SK-N-MC (cell line): ENCODE measurements around the gene URB2.

Source experiments
- DNase-seq: peaks from one replicate; pipeline ENCODE4 v3.0.0-alpha.2; 2011; ENCODE audit warnings: low read depth, low spot score
- H3K27ac ChIP-seq: fragments of 200-600 bp; sonication (generic); 2 replicates; pipeline ENCODE4 v1.5.1; 2016; ENCODE audit warnings: mixed run types
- H3K36me3 ChIP-seq: fragments of 200-600 bp; sonication (generic); 2 replicates; pipeline ENCODE4 v1.6.1; 2017; ENCODE audit warnings: antibody characterized with exemption, low read length, mixed read lengths; ENCODE audit not compliant: insufficient read depth
- H3K4me3 ChIP-seq: fragments of 200-600 bp; sonication (generic); 2 replicates; pipeline ENCODE4 v1.5.1; 2016
- H3K9ac ChIP-seq: fragments of 200-600 bp; sonication (generic); 2 replicates; pipeline ENCODE4 v1.8.0; 2017; ENCODE audit warnings: mixed run types, mixed read lengths; ENCODE audit not compliant: insufficient read length
- H3K9me3 ChIP-seq: fragments of 200-600 bp; sonication (generic); 2 replicates; pipeline ENCODE4 v1.6.1; 2017; ENCODE audit warnings: low read depth, mild to moderate bottlenecking, antibody characterized with exemption, low read length, moderate library complexity, mixed read lengths
- EZH2 ChIP-seq: fragments of 200-600 bp; sonication (generic); IDR thresholded peaks from one replicate; pipeline ENCODE4 v1.6.1; 2017; ENCODE audit warnings: antibody characterized with exemption
- FOXP2 ChIP-seq: optimal IDR thresholded peaks from 2 replicates; pipeline ENCODE3; 2011; ENCODE audit warnings: mild to moderate bottlenecking, moderate library complexity; ENCODE audit not compliant: insufficient read depth; ENCODE audit errors: extremely low read length, control extremely low read depth
- POLR2AphosphoS5 ChIP-seq: IDR thresholded peaks from 2 replicates; pipeline ENCODE4 v1.6.1; 2012; ENCODE audit warnings: mild to moderate bottlenecking, low read depth, low read length, borderline replicate concordance

The URB2 gene

GRCh38 chr1:229636042-229636441 is 10.0 kb downstream of the URB2 start:
- Histone ChIP-seq H3K4me3 (no peak overlapping the region), H3K27ac (no peak overlapping the region), H3K9ac (no peak overlapping the region), H3K9me3 (no peaks in the 10 kb centered on the region), H3K36me3 (peaks cover 65% of the 10 kb centered on the region)
- TF ChIP-seq POLR2AphosphoS5 (no peak), EZH2 (no peak), FOXP2 (no peak)
- DNase-seq = no peak

GRCh38 chr1:229637746-229638145 is 11.7 kb downstream of the URB2 start:
- Histone ChIP-seq H3K36me3 (peaks cover 55% of the 10 kb centered on the region), H3K9ac (no peak overlapping the region), H3K4me3 (no peak overlapping the region), H3K9me3 (no peaks in the 10 kb centered on the region), H3K27ac (no peak overlapping the region)
- no peak for DNase-seq
- TF ChIP-seq FOXP2 = no peak
- TF ChIP-seq POLR2AphosphoS5 = no peak
- no peak for TF ChIP-seq EZH2

GRCh38 chr1:229640455-229640854 is 14.4 kb downstream of the URB2 start:
- H3K9me3 ChIP-seq = no peaks in the 10 kb centered on the region
- H3K27ac ChIP-seq = no peak overlapping the region
- no peak overlapping the region for H3K4me3 ChIP-seq
- H3K9ac ChIP-seq = no peak overlapping the region
- no peak for TF ChIP-seq FOXP2
- TF ChIP-seq EZH2 = no peak
- TF ChIP-seq POLR2AphosphoS5 = no peak
- no peak for DNase-seq
- H3K36me3 ChIP-seq = peaks cover 57% of the 10 kb centered on the region

- no peak for DNase-seq
- H3K4me3 ChIP-seq = no peak overlapping the region
- TF ChIP-seq EZH2 (no peak), FOXP2 (no peak), POLR2AphosphoS5 (no peak)
- H3K9ac ChIP-seq = no peak overlapping the region
- peaks cover 56% of the 10 kb centered on the region for H3K36me3 ChIP-seq
- H3K27ac ChIP-seq = no peak overlapping the region
- H3K9me3 ChIP-seq = no peaks in the 10 kb centered on the region
Measured at GRCh38 chr1:229641306-229641705, 15.3 kb downstream of the URB2 start.

GRCh38 chr1:229642376-229642775 is 16.3 kb downstream of the URB2 start:
- H3K9me3 ChIP-seq = no peaks in the 10 kb centered on the region
- no peak overlapping the region for H3K9ac ChIP-seq
- no peak overlapping the region for H3K4me3 ChIP-seq
- no peak overlapping the region for H3K27ac ChIP-seq
- DNase-seq = no peak
- no peak for TF ChIP-seq POLR2AphosphoS5
- TF ChIP-seq EZH2 = no peak
- TF ChIP-seq FOXP2 = no peak
- peaks cover 56% of the 10 kb centered on the region for H3K36me3 ChIP-seq

- DNase-seq = no peak
- no peak for TF ChIP-seq POLR2AphosphoS5
- no peak for TF ChIP-seq FOXP2
- no peak for TF ChIP-seq EZH2
- Histone ChIP-seq H3K36me3 (peaks cover 56% of the 10 kb centered on the region), H3K4me3 (no peak overlapping the region), H3K9me3 (no peaks in the 10 kb centered on the region), H3K9ac (no peak overlapping the region), H3K27ac (no peak overlapping the region)
Measured at GRCh38 chr1:229642970-229643369, 16.9 kb downstream of the URB2 start.

- DNase-seq = no peak
- no peak overlapping the region for H3K27ac ChIP-seq
- H3K36me3 ChIP-seq = peaks cover 58% of the 10 kb centered on the region
- TF ChIP-seq POLR2AphosphoS5 (no peak), EZH2 (no peak), FOXP2 (no peak)
- no peaks in the 10 kb centered on the region for H3K9me3 ChIP-seq
- no peak overlapping the region for H3K9ac ChIP-seq
- H3K4me3 ChIP-seq = no peak overlapping the region
Measured at GRCh38 chr1:229643996-229644745, 18.1 kb downstream of the URB2 start.

GRCh38 chr1:229645324-229645993 is 19.4 kb downstream of the URB2 start:
- Histone ChIP-seq H3K27ac (no peak overlapping the region), H3K9ac (no peak overlapping the region), H3K9me3 (no peaks in the 10 kb centered on the region), H3K36me3 (peaks cover 70% of the 10 kb centered on the region), H3K4me3 (no peak overlapping the region)
- DNase-seq = no peak
- no peak for TF ChIP-seq EZH2
- no peak for TF ChIP-seq POLR2AphosphoS5
- TF ChIP-seq FOXP2 = no peak
